GM21528 (cell line): ENCODE results near the gene PKP4.

Experiments used
- ATAC-seq: cut with Tn5 transposase; IDR thresholded peaks from one replicate; pipeline ENCODE4 v1.9.1; 2021; ENCODE audit warnings: mild to moderate bottlenecking, moderate library complexity; ENCODE audit not compliant: unreplicated experiment, low FRiP score

The PKP4 gene

GRCh38 chr2:158729873-158730620 lies 273.3 kb downstream of the PKP4 start:
- ATAC-seq: no peak

- ATAC-seq: no peak
Observed at GRCh38 chr2:158730621-158731140, 273.9 kb downstream of the PKP4 start.

DNA sequence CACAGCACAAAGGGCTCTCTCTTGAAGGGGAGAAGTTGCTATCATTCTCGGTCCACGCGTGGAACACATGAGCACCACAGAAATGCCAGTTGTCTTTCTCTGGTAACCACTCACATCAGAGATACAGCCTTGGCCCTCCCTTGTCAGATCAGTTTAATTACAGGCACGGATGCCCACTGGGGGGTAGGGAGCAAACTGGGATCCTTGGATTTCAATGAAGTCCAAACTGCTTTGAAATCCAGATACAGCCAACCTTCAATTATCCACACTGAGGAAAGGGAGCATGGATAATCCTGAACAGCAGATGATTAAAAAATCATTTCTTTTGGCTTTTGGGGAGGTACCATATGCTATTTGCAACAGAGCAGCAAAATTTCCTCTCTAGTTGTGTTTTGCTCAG lies 274.6 kb downstream of the PKP4 start:
- ATAC-seq: no peak
